Loucy (cell line): ENCODE measurements around the gene PPP4C.

Experiments
- CTCF ChIP-seq: fragments of 200-600 bp; sonication (generic); conservative IDR thresholded peaks from 2 replicates; pipeline ENCODE4 v1.5.1; 2014; ENCODE audit warnings: mild to moderate bottlenecking, antibody characterized with exemption, low read length
- EZH2phosphoT487 ChIP-seq: fragments of 200-600 bp; IDR thresholded peaks from 2 replicates; pipeline ENCODE4 v1.6.1; 2018; ENCODE audit warnings: antibody characterized with exemption, mild to moderate bottlenecking, moderate library complexity, borderline replicate concordance

- TF ChIP-seq CTCF, result no peak
- TF ChIP-seq EZH2phosphoT487, result no peak
Observed at GRCh38 chr16:30026449-30026848, 49.3 kb upstream of the PPP4C start.
